NT2/D1 (cell line): Measurements from ENCODE around the gene KCNN3.

Experiments used
- DNase-seq: peaks from one replicate; pipeline ENCODE4 v3.0.0-alpha.2; 2011; ENCODE audit warnings: low read depth, low spot score
- H3K27me3 ChIP-seq: 2 replicates; pipeline ENCODE4 v1.6.0; 2011; ENCODE audit warnings: mild to moderate bottlenecking; ENCODE audit not compliant: insufficient read length, insufficient read depth
- H3K36me3 ChIP-seq: 2 replicates; pipeline ENCODE4 v1.6.1; 2011; ENCODE audit warnings: mild to moderate bottlenecking, low read length, mixed read lengths; ENCODE audit not compliant: insufficient read depth, insufficient read length
- H3K4me1 ChIP-seq: 2 replicates; pipeline ENCODE4 v1.5.1; 2011; ENCODE audit not compliant: insufficient read depth, insufficient read length
- H3K4me3 ChIP-seq: 2 replicates; pipeline ENCODE4 v1.5.1; 2011; ENCODE audit warnings: low read depth; ENCODE audit not compliant: insufficient read length
- H3K9ac ChIP-seq: 2 replicates; pipeline ENCODE4 v1.6.0; 2011; ENCODE audit warnings: low read depth; ENCODE audit not compliant: insufficient read length
- H3K9me3 ChIP-seq: 2 replicates; pipeline ENCODE4 v1.5.1; 2011; ENCODE audit warnings: mild to moderate bottlenecking, low read length; ENCODE audit not compliant: insufficient read depth
- SUZ12 ChIP-seq: IDR thresholded peaks from 2 replicates; pipeline ENCODE4 v1.6.1; 2011; ENCODE audit not compliant: insufficient read length, insufficient read depth; ENCODE audit errors: extremely low read depth
- YY1 ChIP-seq: IDR thresholded peaks from 2 replicates; pipeline ENCODE4 v1.6.1; 2011; ENCODE audit not compliant: insufficient read length, insufficient read depth
- ZNF274 ChIP-seq: IDR thresholded peaks from 2 replicates; pipeline ENCODE4 v1.6.1; 2011; ENCODE audit warnings: mild to moderate bottlenecking, low read depth, low read length

The KCNN3 gene

GRCh38 chr1:154902938-154903566 lies 33.0 kb upstream of the KCNN3 start:
- no peak for DNase-seq
- H3K9me3 ChIP-seq, result peaks cover 16% of the 10 kb centered on the region
- no peak overlapping the region for H3K4me3 ChIP-seq
- no peak for TF ChIP-seq YY1
- no peaks in the 10 kb centered on the region for H3K4me1 ChIP-seq
- H3K36me3 ChIP-seq, result no peaks in the 10 kb centered on the region
- H3K9ac ChIP-seq, result no peak overlapping the region
- no peaks in the 10 kb centered on the region for H3K27me3 ChIP-seq

- H3K4me1 ChIP-seq, result no peaks in the 10 kb centered on the region
- H3K9me3 ChIP-seq, result 0 out of 2 replicates have a peak, but pooled peaks cover 1% of the 10 kb centered on the region
- no peaks in the 10 kb centered on the region for H3K36me3 ChIP-seq
- TF ChIP-seq ZNF274 (no peak), YY1 (no peak)
- H3K4me3 ChIP-seq, result no peak overlapping the region
- no peak for DNase-seq
- no peaks in the 10 kb centered on the region for H3K27me3 ChIP-seq
- H3K9ac ChIP-seq, result no peak overlapping the region
Measured at GRCh38 chr1:154901591-154901990, 31.5 kb upstream of the KCNN3 start.

DNA sequence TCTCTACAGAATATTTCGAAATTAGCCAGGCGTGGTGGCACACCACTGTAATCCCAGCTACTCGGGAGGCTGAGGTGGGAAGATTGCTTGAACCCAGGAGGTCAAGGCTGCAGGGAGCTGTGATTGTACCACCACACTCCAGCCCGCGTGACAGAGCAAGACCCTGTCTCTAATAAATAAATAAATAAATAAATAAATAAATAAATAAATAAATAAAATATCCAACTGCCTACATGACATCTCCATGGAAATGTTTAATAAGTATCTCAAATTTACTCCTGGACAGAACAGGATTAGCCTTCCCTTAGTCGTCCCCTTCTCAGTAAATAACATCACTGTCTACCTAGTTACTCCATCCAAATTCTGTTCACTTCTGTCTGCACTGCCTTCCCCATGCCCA lies 29.0 kb upstream of the KCNN3 start:
- Histone ChIP-seq H3K4me1 (peaks cover 2% of the 10 kb centered on the region), H3K27me3 (no peaks in the 10 kb centered on the region), H3K9ac (no peak overlapping the region), H3K9me3 (no peaks in the 10 kb centered on the region), H3K36me3 (no peaks in the 10 kb centered on the region), H3K4me3 (no peak overlapping the region)
- TF ChIP-seq ZNF274 (no peak), SUZ12 (no peak), YY1 (no peak)
- DNase-seq, result no peak

GRCh38 chr1:154896771-154897286 lies 26.7 kb upstream of the KCNN3 start:
- peaks cover 2% of the 10 kb centered on the region for H3K4me1 ChIP-seq
- no peak overlapping the region for H3K9ac ChIP-seq
- H3K9me3 ChIP-seq, result peaks cover 6% of the 10 kb centered on the region; the same call in 1 of the 2 replicates
- no peaks in the 10 kb centered on the region for H3K27me3 ChIP-seq
- no peak overlapping the region for H3K4me3 ChIP-seq
- no peak for TF ChIP-seq SUZ12
- H3K36me3 ChIP-seq, result no peaks in the 10 kb centered on the region
- no peak for DNase-seq

DNA sequence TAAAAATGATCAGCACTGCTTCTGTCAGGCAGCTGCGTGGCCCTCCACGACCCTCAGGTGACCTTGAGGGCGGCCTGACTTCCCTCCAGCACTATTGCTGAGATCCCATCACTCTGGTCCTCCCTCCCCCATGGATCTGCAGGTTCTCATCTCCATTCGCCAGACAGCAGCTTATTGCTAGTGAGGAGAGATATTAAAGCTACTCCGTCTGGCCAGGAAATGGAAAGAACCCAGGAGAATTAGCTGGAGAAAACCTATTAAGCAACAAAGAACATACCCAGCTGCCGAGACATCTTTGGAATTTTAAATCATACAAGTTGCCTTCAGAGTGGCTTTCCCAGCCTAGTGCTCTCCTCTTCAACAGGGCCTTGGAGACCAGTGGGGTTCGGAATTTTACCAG lies 25.7 kb upstream of the KCNN3 start:
- Histone ChIP-seq H3K27me3 (no peaks in the 10 kb centered on the region), H3K4me1 (peaks cover 2% of the 10 kb centered on the region), H3K9me3 (peaks cover 6% of the 10 kb centered on the region; the same call in 1 of the 2 replicates), H3K36me3 (no peaks in the 10 kb centered on the region), H3K9ac (no peak overlapping the region), H3K4me3 (no peak overlapping the region)
- no peak for DNase-seq
- TF ChIP-seq ZNF274 (no peak), YY1 (no peak), SUZ12 (no peak)

- H3K27me3 ChIP-seq, result no peaks in the 10 kb centered on the region
- DNase-seq, result no peak
- H3K9me3 ChIP-seq, result peaks cover 6% of the 10 kb centered on the region; the same call in 1 of the 2 replicates
- no peak overlapping the region for H3K4me3 ChIP-seq
- peaks cover 2% of the 10 kb centered on the region for H3K4me1 ChIP-seq
- TF ChIP-seq YY1 (no peak), ZNF274 (no peak), SUZ12 (no peak)
- no peak overlapping the region for H3K9ac ChIP-seq
- H3K36me3 ChIP-seq, result no peaks in the 10 kb centered on the region
Measured at GRCh38 chr1:154891452-154891851, 21.4 kb upstream of the KCNN3 start.

- TF ChIP-seq SUZ12 (no peak), ZNF274 (no peak), YY1 (no peak)
- H3K9me3 ChIP-seq, result peaks cover 6% of the 10 kb centered on the region; the same call in 1 of the 2 replicates
- DNase-seq, result no peak
Measured at GRCh38 chr1:154888757-154889156, 18.7 kb upstream of the KCNN3 start.

More at GRCh38 chr1:154888757-154889156, 18.7 kb upstream of the KCNN3 start:
- H3K4me3 ChIP-seq, result no peak overlapping the region
- H3K27me3 ChIP-seq, result no peaks in the 10 kb centered on the region
- H3K4me1 ChIP-seq, result no peaks in the 10 kb centered on the region
- H3K9ac ChIP-seq, result no peak overlapping the region
- H3K36me3 ChIP-seq, result no peaks in the 10 kb centered on the region
